ENCODE measurements around the gene IPO11.
"Not testable (repeated sequence)": the region's sequence is repeated elsewhere in the genome, so short reads cannot be mapped to it uniquely, and the experiment has no call there.

Gene IPO11

GRCh38 chr5:62607615-62608014, 195.1 kb downstream of the IPO11 start:
- no peak for DNase-seq

- no peak for DNase-seq
Observed at GRCh38 chr5:62608529-62609511, 196.3 kb downstream of the IPO11 start.

GRCh38 chr5:62614355-62614754, 201.8 kb downstream of the IPO11 start:
- no peak for DNase-seq

GRCh38 chr5:62616615-62617277, 204.2 kb downstream of the IPO11 start:
- DNase-seq: no peak

- no peak for DNase-seq
Observed at GRCh38 chr5:62617943-62618342, 205.4 kb downstream of the IPO11 start.

GRCh38 chr5:62620761-62621160, 208.2 kb downstream of the IPO11 start:
- DNase-seq: no peak

- no peak for DNase-seq
Observed at GRCh38 chr5:62621280-62621679, 208.7 kb downstream of the IPO11 start.

GRCh38 chr5:62623271-62623670, 210.7 kb downstream of the IPO11 start:
- DNase-seq: no peak

- DNase-seq: not testable (repeated sequence)
Observed at GRCh38 chr5:62624436-62624835, 211.9 kb downstream of the IPO11 start.

- DNase-seq: no peak
Observed at GRCh38 chr5:62626534-62626933, 214.0 kb downstream of the IPO11 start.

- DNase-seq: no peak
Observed at GRCh38 chr5:62627121-62627520, 214.6 kb downstream of the IPO11 start.

- DNase-seq: no peak
Observed at GRCh38 chr5:62627901-62628300, 215.3 kb downstream of the IPO11 start.

- DNase-seq: no peak
Observed at GRCh38 chr5:62631909-62632580, 219.5 kb downstream of the IPO11 start.

- DNase-seq: no peak
Observed at GRCh38 chr5:62633243-62633642, 220.7 kb downstream of the IPO11 start.

GRCh38 chr5:62640446-62640845, 227.9 kb downstream of the IPO11 start:
- DNase-seq: no peak

GRCh38 chr5:62642468-62642867, 229.9 kb downstream of the IPO11 start:
- no peak for DNase-seq

GRCh38 chr5:62643556-62644451, 231.2 kb downstream of the IPO11 start:
- DNase-seq: no peak

- no peak for DNase-seq
Observed at GRCh38 chr5:62645223-62645622, 232.7 kb downstream of the IPO11 start.

GRCh38 chr5:62647241-62647640, 234.7 kb downstream of the IPO11 start:
- DNase-seq: no peak

GRCh38 chr5:62649025-62649424, 236.5 kb downstream of the IPO11 start:
- DNase-seq: no peak

- DNase-seq: no peak
Observed at GRCh38 chr5:62649476-62650113, 237.0 kb downstream of the IPO11 start.

GRCh38 chr5:62650197-62650596, 237.6 kb downstream of the IPO11 start:
- DNase-seq: no peak
